DND-41 (cell line): ENCODE results near the gene IL4R.

Experiments
- EZH2 ChIP-seq: IDR thresholded peaks from 3 replicates; pipeline ENCODE4 v1.6.1; 2012; ENCODE audit warnings: borderline replicate concordance, low read depth, mild to moderate bottlenecking, moderate library complexity, low read length, inconsistent platforms; ENCODE audit not compliant: severe bottlenecking
- TF ChIP-seq, protein P1 (sequence below): IDR thresholded peaks from 2 replicates; pipeline ENCODE4 v1.5.1; 2012; ENCODE audit warnings: borderline replicate concordance, low read length, moderate library complexity, mild to moderate bottlenecking; ENCODE audit not compliant: poor library complexity, severe bottlenecking; ENCODE audit errors: extremely low read depth

DNA sequence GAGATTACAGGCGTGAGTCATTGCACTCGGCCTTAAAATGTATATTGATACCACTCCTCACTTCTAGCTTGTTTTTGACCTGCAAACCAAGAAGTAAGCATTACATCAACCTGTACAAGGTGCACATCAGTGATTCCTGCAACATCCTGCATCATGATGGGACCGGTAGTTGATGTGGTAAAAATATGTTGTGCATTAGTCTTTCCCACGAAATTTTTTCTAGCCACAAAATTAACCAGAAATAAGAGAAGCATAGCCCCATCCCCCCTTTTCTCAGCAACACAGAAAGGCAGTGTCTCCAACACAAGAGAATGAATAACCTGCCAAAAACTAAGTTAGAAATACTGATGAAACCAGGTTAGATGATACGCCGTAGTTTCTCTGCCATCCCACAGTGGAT, 24.1 kb upstream of the IL4R start:
- TF ChIP-seq, protein P1, sequence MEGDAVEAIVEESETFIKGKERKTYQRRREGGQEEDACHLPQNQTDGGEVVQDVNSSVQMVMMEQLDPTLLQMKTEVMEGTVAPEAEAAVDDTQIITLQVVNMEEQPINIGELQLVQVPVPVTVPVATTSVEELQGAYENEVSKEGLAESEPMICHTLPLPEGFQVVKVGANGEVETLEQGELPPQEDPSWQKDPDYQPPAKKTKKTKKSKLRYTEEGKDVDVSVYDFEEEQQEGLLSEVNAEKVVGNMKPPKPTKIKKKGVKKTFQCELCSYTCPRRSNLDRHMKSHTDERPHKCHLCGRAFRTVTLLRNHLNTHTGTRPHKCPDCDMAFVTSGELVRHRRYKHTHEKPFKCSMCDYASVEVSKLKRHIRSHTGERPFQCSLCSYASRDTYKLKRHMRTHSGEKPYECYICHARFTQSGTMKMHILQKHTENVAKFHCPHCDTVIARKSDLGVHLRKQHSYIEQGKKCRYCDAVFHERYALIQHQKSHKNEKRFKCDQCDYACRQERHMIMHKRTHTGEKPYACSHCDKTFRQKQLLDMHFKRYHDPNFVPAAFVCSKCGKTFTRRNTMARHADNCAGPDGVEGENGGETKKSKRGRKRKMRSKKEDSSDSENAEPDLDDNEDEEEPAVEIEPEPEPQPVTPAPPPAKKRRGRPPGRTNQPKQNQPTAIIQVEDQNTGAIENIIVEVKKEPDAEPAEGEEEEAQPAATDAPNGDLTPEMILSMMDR = no peak
- TF ChIP-seq EZH2 = no peak
